ENCODE data around the gene OCRL.
"Not testable (repeated sequence)": the region's sequence is repeated elsewhere in the genome, so short reads cannot be mapped to it uniquely, and the experiment has no call there.

DNA sequence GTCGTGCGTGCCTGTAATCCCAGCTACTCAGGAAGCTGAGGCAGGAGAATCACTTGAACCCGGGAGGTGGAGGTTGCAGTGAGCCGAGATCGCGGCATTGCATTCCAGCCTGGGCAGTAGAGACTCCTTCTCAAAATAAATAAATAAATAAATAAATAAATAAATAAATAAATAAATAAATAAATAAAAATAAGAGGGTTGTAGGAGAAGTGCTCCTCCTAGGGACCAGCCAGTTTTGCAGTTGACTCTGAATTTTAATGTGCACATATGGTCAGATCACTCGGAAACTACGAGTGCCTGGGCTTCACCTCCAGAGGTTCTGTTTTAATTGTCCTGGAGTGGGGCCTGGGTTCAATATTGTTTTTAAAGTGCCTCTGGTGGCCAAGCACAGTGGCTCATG, 14.8 kb downstream of the OCRL start:
- TF ChIP-seq, protein P1, sequence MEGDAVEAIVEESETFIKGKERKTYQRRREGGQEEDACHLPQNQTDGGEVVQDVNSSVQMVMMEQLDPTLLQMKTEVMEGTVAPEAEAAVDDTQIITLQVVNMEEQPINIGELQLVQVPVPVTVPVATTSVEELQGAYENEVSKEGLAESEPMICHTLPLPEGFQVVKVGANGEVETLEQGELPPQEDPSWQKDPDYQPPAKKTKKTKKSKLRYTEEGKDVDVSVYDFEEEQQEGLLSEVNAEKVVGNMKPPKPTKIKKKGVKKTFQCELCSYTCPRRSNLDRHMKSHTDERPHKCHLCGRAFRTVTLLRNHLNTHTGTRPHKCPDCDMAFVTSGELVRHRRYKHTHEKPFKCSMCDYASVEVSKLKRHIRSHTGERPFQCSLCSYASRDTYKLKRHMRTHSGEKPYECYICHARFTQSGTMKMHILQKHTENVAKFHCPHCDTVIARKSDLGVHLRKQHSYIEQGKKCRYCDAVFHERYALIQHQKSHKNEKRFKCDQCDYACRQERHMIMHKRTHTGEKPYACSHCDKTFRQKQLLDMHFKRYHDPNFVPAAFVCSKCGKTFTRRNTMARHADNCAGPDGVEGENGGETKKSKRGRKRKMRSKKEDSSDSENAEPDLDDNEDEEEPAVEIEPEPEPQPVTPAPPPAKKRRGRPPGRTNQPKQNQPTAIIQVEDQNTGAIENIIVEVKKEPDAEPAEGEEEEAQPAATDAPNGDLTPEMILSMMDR (IDR thresholded peaks at IDR 0.05): not testable (repeated sequence)
- TF ChIP-seq EP300 (IDR thresholded peaks at IDR 0.05): not testable (repeated sequence)
